ENCODE results near the gene TANK.
"Not testable (repeated sequence)": the region's sequence is repeated elsewhere in the genome, so short reads cannot be mapped to it uniquely, and the experiment has no call there.

TANK gene

GRCh38 chr2:161238560-161239325, 78.5 kb downstream of the TANK start:
- Histone ChIP-seq H3K27me3 (ENCODE audit: insufficient read depth, low read length) (peaks cover 77% of the 10 kb centered on the region), H3K4me3 (ENCODE audit: low read length) (peak overlapping the region; percentile 68), H3K27ac (ENCODE audit: low read length) (no peak overlapping the region), H3K4me1 (ENCODE audit: insufficient read depth, low read length) (peaks cover 5% of the 10 kb centered on the region), H3K9me3 (ENCODE audit: insufficient read depth, low read depth, low read length) (no peaks in the 10 kb centered on the region), H3K9ac (ENCODE audit: low read depth, low read length) (no peak overlapping the region), H3K36me3 (ENCODE audit: insufficient read depth, low read depth, low read length) (no peaks in the 10 kb centered on the region)

- Histone ChIP-seq H3K36me3 (ENCODE audit: insufficient read depth, low read depth, low read length) (no peaks in the 10 kb centered on the region), H3K27me3 (ENCODE audit: insufficient read depth, low read length) (peaks cover 84% of the 10 kb centered on the region), H3K9ac (ENCODE audit: low read depth, low read length) (no peak overlapping the region), H3K4me1 (ENCODE audit: insufficient read depth, low read length) (peaks cover 10% of the 10 kb centered on the region), H3K9me3 (ENCODE audit: insufficient read depth, low read depth, low read length) (no peaks in the 10 kb centered on the region), H3K27ac (ENCODE audit: low read length) (no peak overlapping the region), H3K4me3 (ENCODE audit: low read length) (peak overlapping the region; percentile 68; the same call in 1 of the 2 replicates)
These were observed 79.3 kb downstream of the TANK start for GRCh38 chr2:161239326-161240109.

- Histone ChIP-seq H3K27me3 (ENCODE audit: insufficient read depth, low read length) (peaks cover 92% of the 10 kb centered on the region), H3K9me3 (ENCODE audit: insufficient read depth, low read depth, low read length) (no peaks in the 10 kb centered on the region), H3K4me1 (ENCODE audit: insufficient read depth, low read length) (peaks cover 21% of the 10 kb centered on the region), H3K36me3 (ENCODE audit: insufficient read depth, low read depth, low read length) (no peaks in the 10 kb centered on the region), H3K27ac (ENCODE audit: low read length) (no peak overlapping the region), H3K4me3 (ENCODE audit: low read length) (no peak overlapping the region), H3K9ac (ENCODE audit: low read depth, low read length) (no peak overlapping the region)
These were observed 81.7 kb downstream of the TANK start for GRCh38 chr2:161241894-161242293.

DNA sequence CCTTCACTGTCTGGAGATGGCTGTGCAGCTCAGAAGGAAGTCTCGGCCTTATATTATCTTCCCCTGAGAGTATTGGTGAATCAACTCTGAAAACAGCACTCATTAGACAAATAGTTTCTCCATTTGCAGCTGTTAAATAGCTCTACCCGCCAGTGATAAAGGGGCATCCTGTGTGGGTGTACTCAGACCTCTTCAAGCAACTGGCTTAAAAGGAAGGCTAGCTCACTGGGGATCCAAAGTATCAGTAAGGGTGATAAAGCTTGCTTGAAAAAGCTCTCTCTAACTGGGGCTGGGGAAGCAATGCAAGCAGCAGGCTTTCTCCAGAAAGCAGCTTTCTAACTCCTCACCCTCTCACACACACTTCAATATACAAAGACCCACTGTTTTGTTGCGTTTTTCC, 83.1 kb downstream of the TANK start:
- H3K4me3 ChIP-seq (ENCODE audit: low read length): no peak overlapping the region
- H3K36me3 ChIP-seq (ENCODE audit: insufficient read depth, low read depth, low read length): no peaks in the 10 kb centered on the region
- H3K9ac ChIP-seq (ENCODE audit: low read depth, low read length): no peak overlapping the region
- H3K9me3 ChIP-seq (ENCODE audit: insufficient read depth, low read depth, low read length): no peaks in the 10 kb centered on the region
- peaks cover 26% of the 10 kb centered on the region for H3K4me1 ChIP-seq (ENCODE audit: insufficient read depth, low read length)
- H3K27me3 ChIP-seq (ENCODE audit: insufficient read depth, low read length): peaks cover 85% of the 10 kb centered on the region
- no peak overlapping the region for H3K27ac ChIP-seq (ENCODE audit: low read length)

DNA sequence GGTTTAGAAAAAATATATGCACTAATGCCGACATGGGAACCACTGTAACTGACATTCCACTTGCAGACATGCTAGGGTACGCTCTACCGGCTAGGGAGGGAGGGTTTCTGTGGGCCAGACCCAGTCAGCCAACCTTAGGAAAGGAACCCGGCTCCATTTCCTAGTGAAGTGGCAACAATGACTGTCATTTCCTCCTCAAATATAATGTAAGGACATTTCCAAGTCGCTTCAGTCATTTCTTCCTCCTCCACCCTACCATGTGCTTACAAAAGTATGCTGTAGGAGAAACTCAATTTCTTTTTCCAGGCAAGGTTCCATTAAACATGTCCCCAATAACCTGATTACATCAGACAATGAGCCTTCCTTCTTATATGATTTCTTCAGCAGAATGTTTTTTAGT, 83.7 kb downstream of the TANK start:
- H3K4me1 ChIP-seq (ENCODE audit: insufficient read depth, low read length): peaks cover 26% of the 10 kb centered on the region
- H3K9me3 ChIP-seq (ENCODE audit: insufficient read depth, low read depth, low read length): no peaks in the 10 kb centered on the region
- H3K36me3 ChIP-seq (ENCODE audit: insufficient read depth, low read depth, low read length): no peaks in the 10 kb centered on the region
- H3K9ac ChIP-seq (ENCODE audit: low read depth, low read length): peak overlapping the region; percentile 58; the same call in 1 of the 2 replicates
- H3K27me3 ChIP-seq (ENCODE audit: insufficient read depth, low read length): peaks cover 83% of the 10 kb centered on the region
- H3K27ac ChIP-seq (ENCODE audit: low read length): no peak overlapping the region
- H3K4me3 ChIP-seq (ENCODE audit: low read length): peak overlapping the region; percentile 68

- Histone ChIP-seq H3K27me3 (ENCODE audit: insufficient read depth, low read length) (peaks cover 77% of the 10 kb centered on the region), H3K4me1 (ENCODE audit: insufficient read depth, low read length) (peaks cover 26% of the 10 kb centered on the region), H3K9ac (ENCODE audit: low read depth, low read length) (peak overlapping the region; percentile 58), H3K4me3 (ENCODE audit: low read length) (peak overlapping the region; percentile 68)
- H3K36me3 ChIP-seq (ENCODE audit: insufficient read depth, low read depth, low read length); H3K9me3 ChIP-seq (ENCODE audit: insufficient read depth, low read depth, low read length); H3K27ac ChIP-seq (ENCODE audit: low read length): not testable (repeated sequence)
These were observed 84.4 kb downstream of the TANK start for GRCh38 chr2:161244387-161245260.

DNA sequence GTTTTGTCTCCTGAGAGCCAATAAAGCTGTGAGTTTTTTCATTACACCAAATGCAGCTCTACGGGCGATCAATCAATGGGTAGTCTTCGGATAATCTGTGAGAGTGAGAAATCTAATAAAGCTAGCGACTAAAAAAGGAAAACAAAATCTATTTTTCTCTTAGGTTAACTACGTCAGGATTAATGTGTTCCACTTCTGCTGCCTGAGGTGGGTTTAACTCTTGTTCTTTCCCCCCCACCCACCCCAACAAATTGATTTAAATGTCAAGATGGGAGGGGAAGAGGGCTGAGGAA, 85.0 kb downstream of the TANK start:
- Histone ChIP-seq H3K36me3 (ENCODE audit: insufficient read depth, low read depth, low read length) (no peaks in the 10 kb centered on the region), H3K4me1 (ENCODE audit: insufficient read depth, low read length) (peaks cover 26% of the 10 kb centered on the region), H3K9ac (ENCODE audit: low read depth, low read length) (no peak overlapping the region; the same call in 1 of the 2 replicates), H3K27ac (ENCODE audit: low read length) (no peak overlapping the region), H3K27me3 (ENCODE audit: insufficient read depth, low read length) (peaks cover 71% of the 10 kb centered on the region), H3K4me3 (ENCODE audit: low read length) (peak overlapping the region; percentile 68; the same call in 1 of the 2 replicates), H3K9me3 (ENCODE audit: insufficient read depth, low read depth, low read length) (no peaks in the 10 kb centered on the region)

DNA sequence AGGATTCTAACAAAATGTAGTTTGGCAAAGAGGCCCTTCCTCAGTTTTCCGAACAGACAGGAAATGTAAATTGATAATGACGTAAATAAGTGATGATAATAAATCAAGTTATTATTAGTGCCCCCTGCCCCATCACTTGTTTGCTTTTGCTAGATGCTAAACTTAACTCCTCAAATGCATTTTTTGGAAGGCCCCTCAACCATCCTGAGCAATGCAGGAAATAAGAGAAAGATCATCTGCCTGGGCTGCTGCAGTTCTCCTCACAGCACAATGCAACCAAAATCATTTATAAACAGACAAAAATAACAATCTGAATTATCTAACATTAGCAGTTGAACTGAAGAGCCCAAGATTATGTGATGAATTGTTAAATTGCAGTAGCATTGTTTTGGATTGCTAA, 85.4 kb downstream of the TANK start:
- H3K36me3 ChIP-seq (ENCODE audit: insufficient read depth, low read depth, low read length): no peaks in the 10 kb centered on the region
- no peaks in the 10 kb centered on the region for H3K9me3 ChIP-seq (ENCODE audit: insufficient read depth, low read depth, low read length)
- peaks cover 67% of the 10 kb centered on the region for H3K27me3 ChIP-seq (ENCODE audit: insufficient read depth, low read length)
- no peak overlapping the region for H3K9ac ChIP-seq (ENCODE audit: low read depth, low read length)
- 0 out of 2 replicates have a peak overlapping the region, but pooled peaks have one; percentile 13 for H3K4me3 ChIP-seq (ENCODE audit: low read length)
- no peak overlapping the region for H3K27ac ChIP-seq (ENCODE audit: low read length)
- H3K4me1 ChIP-seq (ENCODE audit: insufficient read depth, low read length): peaks cover 26% of the 10 kb centered on the region

GRCh38 chr2:161246281-161246680, 86.1 kb downstream of the TANK start:
- H3K9me3 ChIP-seq (ENCODE audit: insufficient read depth, low read depth, low read length): no peaks in the 10 kb centered on the region
- H3K36me3 ChIP-seq (ENCODE audit: insufficient read depth, low read depth, low read length): no peaks in the 10 kb centered on the region
- H3K4me3 ChIP-seq (ENCODE audit: low read length): no peak overlapping the region
- H3K27ac ChIP-seq (ENCODE audit: low read length): no peak overlapping the region
- H3K27me3 ChIP-seq (ENCODE audit: insufficient read depth, low read length): peaks cover 61% of the 10 kb centered on the region
- H3K9ac ChIP-seq (ENCODE audit: low read depth, low read length): no peak overlapping the region
- H3K4me1 ChIP-seq (ENCODE audit: insufficient read depth, low read length): peaks cover 30% of the 10 kb centered on the region

GRCh38 chr2:161250864-161251436, 90.7 kb downstream of the TANK start:
- Histone ChIP-seq H3K27me3 (ENCODE audit: insufficient read depth, low read length) (peaks cover 17% of the 10 kb centered on the region; the same call in 1 of the 2 replicates), H3K4me3 (ENCODE audit: low read length) (no peak overlapping the region), H3K36me3 (ENCODE audit: insufficient read depth, low read depth, low read length) (no peaks in the 10 kb centered on the region), H3K4me1 (ENCODE audit: insufficient read depth, low read length) (peaks cover 15% of the 10 kb centered on the region; the same call in 1 of the 2 replicates), H3K27ac (ENCODE audit: low read length) (no peak overlapping the region), H3K9ac (ENCODE audit: low read depth, low read length) (no peak overlapping the region), H3K9me3 (ENCODE audit: insufficient read depth, low read depth, low read length) (no peaks in the 10 kb centered on the region)
